ENCODE results near the gene RAB3C.

GRCh38 chr5:58683567-58683966 is 100.7 kb downstream of the RAB3C start:
- no peak for TF ChIP-seq CTCF (conservative IDR thresholded peaks at IDR 0.05 in 1 of 2, IDR thresholded peaks at IDR 0.05 in 1 of 2; ENCODE audit: low read depth in 1 of 2, low read length in 2 of 2)
- no peak for TF ChIP-seq EZH2 (IDR thresholded peaks at IDR 0.05; ENCODE audit: low read length, missing control alignments)
